SU-DHL-6 (cell line): ENCODE data around the gene MRM2.

Source experiments
- CTCF ChIP-seq: fragments of 200-600 bp; sonication (generic); IDR thresholded peaks from one replicate; pipeline ENCODE4 v1.5.1; 2017; ENCODE audit warnings: antibody characterized with exemption, mild to moderate bottlenecking, low read length, moderate library complexity; ENCODE audit not compliant: insufficient read depth, poor library complexity, severe bottlenecking
- EZH2phosphoT487 ChIP-seq: fragments of 200-600 bp; sonication (generic), shearing (Covaris generic); conservative IDR thresholded peaks from 2 replicates; pipeline ENCODE4 v1.6.1; 2018; ENCODE audit warnings: mild to moderate bottlenecking, antibody characterized with exemption, low read length, moderate library complexity, mixed read lengths

GRCh38 chr7:2253021-2253420 is 11.0 kb upstream of the MRM2 start:
- TF ChIP-seq CTCF (no peak), EZH2phosphoT487 (no peak)
